Astrocyte (in vitro differentiated cells and primary cell): ENCODE measurements around the gene GRIN2A.

Experiments
- EZH2 ChIP-seq: IDR thresholded peaks from 2 replicates; pipeline ENCODE4 v1.6.1; 2012; ENCODE audit warnings: mild to moderate bottlenecking, low read length, inconsistent platforms; ENCODE audit not compliant: insufficient read depth
- TF ChIP-seq, protein P1 (sequence below): IDR thresholded peaks from 2 replicates; pipeline ENCODE4 v1.5.1; 2011; ENCODE audit warnings: low read depth, mild to moderate bottlenecking, inconsistent platforms, low read length, moderate library complexity; ENCODE audit not compliant: insufficient read depth

DNA sequence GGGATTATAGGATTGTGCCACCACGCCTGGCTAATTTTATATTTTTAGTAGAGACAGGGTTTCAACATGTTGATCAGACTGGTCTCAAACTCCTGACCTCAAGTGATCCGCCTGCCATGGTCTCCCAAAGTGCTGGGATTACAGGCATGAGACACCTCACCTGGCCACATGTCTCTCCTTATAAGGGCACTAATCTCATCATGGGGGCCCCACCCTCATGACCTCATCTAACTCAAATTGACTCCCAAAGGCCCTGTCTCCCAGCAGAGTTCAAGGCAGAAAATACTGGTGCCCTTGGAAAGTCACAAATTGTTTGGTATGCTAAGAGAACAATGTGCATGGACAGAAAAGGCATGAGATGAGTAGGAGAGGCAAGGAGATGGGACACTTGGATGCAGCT is 49.3 kb upstream of the GRIN2A start:
- TF ChIP-seq, protein P1, sequence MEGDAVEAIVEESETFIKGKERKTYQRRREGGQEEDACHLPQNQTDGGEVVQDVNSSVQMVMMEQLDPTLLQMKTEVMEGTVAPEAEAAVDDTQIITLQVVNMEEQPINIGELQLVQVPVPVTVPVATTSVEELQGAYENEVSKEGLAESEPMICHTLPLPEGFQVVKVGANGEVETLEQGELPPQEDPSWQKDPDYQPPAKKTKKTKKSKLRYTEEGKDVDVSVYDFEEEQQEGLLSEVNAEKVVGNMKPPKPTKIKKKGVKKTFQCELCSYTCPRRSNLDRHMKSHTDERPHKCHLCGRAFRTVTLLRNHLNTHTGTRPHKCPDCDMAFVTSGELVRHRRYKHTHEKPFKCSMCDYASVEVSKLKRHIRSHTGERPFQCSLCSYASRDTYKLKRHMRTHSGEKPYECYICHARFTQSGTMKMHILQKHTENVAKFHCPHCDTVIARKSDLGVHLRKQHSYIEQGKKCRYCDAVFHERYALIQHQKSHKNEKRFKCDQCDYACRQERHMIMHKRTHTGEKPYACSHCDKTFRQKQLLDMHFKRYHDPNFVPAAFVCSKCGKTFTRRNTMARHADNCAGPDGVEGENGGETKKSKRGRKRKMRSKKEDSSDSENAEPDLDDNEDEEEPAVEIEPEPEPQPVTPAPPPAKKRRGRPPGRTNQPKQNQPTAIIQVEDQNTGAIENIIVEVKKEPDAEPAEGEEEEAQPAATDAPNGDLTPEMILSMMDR: no peak
- no peak for TF ChIP-seq EZH2
